Measurements from ENCODE around the gene TNS2. TPM values are rescaled to one million over a fixed set of nuclear protein-coding genes. Genes with fewer than 3 reads are reported as not detected.

TNS2 gene
- total RNA-seq, 1 donor from 2014 or later = 198 TPM

- DNase-seq (ENCODE audit: low spot score) = no peak
Measured at GRCh38 chr12:53042607-53043454, 7.0 kb upstream of the TNS2 start.

GRCh38 chr12:53044052-53044581 lies 5.7 kb upstream of the TNS2 start:
- peak; percentile 50 for DNase-seq (ENCODE audit: low spot score)

DNA sequence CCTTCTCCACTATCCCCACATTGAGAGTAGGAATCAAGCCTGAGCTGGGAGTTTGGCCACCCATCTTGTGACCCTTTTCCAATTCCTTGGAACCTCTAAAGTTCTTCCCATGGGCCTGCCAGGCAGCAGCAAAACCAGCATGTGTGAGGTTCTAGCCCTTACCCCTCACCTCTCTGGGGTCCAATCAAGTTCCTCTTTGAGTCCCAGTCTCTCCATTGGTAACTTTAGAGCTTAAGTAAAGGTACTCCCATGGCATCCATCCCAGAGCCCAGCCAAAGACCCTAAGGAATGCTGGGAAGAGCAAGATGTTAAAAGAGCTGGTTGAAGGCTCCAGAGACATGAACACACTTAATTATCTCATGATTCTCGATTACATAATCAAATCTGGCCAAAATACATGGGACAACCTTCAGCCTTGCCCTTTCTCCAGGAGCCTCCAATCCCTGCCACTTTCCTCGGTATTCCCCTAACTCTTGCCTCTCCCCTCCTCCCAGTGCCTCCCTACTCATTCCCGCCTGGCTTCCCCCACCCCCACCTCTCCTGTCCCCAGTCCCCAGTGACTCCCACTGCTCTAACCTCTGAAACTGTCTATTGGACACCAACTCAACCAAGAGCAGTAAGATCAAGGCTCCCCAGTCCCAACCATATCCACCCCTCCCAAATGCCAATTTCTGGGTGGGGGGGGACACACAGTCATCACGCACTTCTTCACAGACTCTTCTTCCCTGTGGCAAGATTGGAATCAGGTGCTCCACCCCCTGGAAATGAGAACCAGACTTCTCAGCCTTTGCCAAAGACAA lies 4.8 kb upstream of the TNS2 start:
- DNase-seq (ENCODE audit: low spot score) = no peak

GRCh38 chr12:53045696-53046045 lies 4.2 kb upstream of the TNS2 start:
- DNase-seq (ENCODE audit: low spot score) = peak; percentile 70

- DNase-seq (ENCODE audit: low spot score) = peak; percentile 93
Measured at GRCh38 chr12:53046655-53047220, 3.1 kb upstream of the TNS2 start.

GRCh38 chr12:53047221-53048032 lies 2.4 kb upstream of the TNS2 start:
- peak; percentile 85 for DNase-seq (ENCODE audit: low spot score)

DNA sequence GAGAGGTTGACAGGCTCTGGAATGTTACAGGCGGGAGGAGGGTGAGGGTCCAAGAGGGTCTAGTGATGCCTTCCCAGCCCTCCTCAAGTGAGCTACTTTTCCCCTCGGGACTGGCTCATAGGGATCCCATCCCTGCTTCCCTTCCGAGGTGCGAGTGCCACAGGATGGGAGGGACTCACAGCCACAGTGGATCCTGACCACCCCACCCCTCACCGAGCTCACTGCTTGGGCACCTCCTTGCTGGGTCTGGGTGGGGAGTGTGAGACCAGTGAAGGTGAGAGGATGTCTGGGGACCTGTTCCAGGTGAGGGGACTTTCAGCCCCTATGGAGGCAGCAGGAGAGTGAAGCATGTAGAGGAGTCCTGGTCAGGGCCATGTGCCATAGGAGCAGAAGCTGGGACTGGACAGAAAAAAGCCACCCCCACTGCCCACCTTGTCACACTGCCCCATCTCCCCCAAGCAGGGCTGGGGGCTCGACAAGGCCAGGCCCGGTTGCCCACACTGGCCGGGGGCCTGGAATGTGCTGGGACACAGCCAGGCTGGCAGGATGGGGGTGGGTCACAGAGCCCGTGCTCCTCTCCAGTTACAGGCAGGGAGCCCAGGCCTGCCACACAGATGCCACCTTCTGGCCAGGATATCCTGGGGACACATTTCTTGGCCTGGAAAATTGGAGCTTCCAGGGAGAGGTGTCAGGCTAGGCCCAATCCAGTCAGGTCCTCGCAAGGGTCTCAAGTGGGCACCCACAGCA lies 1.7 kb upstream of the TNS2 start:
- DNase-seq (ENCODE audit: low spot score) = peak; percentile 80

GRCh38 chr12:53048780-53049401 lies 974 bp upstream of the TNS2 start:
- DNase-seq (ENCODE audit: low spot score) = peak; percentile 78

DNA sequence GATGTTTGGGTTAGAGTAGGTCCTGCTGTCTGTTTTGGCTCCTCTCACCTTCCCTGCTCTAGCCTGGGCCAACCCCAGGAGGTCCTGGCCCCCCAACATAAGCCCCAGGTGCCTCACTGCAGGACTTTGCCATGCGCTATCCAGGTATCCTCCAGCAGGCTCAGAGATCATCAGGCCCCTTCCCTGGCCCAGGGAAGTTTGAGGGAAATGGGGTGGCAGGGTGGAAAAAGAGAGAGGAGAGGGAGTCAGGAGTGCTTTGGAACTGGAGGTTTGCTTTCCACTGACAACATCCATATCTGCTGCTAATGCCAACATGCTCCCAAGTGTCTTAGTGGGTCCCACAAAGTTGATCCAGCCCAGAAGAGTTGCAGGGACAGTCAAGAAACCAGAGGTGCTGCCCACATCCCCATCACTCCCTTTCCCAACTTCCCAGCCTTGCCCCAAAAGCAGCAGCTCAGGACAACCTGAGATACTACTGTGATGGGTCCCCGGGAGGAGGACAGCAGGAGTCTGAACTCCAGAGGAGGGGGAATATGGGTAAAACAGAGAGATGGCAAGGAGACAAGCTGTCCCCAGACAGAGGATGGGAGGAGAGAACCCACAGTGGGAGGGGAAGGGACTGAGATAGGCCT lies 677 bp downstream of the TNS2 start:
- peak; percentile 43 for DNase-seq (ENCODE audit: low spot score)

DNA sequence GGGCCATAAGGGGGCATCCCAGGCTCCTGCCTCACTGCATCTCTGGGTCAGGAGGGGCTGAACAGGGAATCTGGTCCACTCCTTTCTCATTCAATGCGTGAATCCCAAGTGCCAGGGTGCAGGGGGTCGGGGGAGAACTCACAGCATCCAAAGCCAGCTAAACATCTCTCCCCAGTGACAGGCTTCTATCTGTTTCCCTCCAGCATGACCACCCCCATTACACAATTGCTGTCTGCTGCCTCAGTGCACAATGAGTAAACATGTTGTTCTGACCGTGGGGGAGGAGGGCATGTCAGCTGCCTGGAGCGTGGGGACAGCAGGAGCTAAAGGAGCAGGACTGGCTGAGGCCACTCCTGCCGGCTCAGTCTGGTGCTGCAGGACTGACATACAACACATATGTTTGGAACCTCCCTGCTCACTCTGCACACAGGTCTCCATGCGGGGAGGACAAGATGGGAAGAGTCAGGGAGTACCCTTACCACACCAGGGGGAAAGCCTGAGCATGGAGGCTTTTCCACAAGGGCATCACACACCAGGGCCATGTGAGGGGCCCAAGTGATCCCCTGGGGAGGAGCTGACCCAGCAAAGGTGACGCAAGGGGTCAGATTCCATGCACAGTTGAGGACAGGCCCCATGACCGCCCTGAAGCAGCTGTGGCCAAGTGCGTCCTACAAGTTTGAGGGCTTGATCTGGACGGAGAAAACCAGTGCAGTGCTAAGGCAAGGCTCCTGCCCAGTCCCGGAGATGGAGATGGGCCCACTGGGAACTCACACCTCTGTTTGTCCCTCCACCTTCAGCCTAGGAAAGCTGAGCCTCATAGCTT lies 1.4 kb downstream of the TNS2 start:
- DNase-seq (ENCODE audit: low spot score) = peak; percentile 75

DNA sequence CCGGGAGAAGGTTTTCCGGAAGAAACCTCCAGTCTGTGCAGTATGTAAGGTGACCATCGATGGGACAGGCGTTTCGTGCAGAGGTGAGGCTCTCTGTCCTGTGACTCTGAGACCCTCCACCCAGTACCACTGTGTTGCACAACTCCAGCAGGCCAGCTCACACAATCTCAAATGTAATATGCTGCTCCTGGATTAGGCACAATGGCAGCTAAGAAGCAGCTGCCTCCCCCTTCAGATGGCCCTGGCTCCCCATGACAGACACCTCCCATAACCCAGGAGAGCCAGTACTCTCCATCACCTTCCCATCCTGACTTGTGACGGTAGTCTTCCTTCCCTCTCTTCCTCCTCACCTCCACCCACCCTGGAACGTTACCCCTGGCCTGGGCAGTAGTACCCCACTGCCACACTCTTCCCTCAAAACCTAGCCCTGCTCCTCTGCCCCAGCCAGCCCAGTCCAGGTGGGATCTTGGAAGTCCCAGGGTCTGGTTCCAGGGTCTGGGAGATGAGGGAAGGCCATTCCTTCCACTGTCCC lies 2.1 kb downstream of the TNS2 start:
- peak; percentile 49 for DNase-seq (ENCODE audit: low spot score)

GRCh38 chr12:53052419-53053217 lies 2.8 kb downstream of the TNS2 start:
- DNase-seq (ENCODE audit: low spot score) = peak; percentile 94

DNA sequence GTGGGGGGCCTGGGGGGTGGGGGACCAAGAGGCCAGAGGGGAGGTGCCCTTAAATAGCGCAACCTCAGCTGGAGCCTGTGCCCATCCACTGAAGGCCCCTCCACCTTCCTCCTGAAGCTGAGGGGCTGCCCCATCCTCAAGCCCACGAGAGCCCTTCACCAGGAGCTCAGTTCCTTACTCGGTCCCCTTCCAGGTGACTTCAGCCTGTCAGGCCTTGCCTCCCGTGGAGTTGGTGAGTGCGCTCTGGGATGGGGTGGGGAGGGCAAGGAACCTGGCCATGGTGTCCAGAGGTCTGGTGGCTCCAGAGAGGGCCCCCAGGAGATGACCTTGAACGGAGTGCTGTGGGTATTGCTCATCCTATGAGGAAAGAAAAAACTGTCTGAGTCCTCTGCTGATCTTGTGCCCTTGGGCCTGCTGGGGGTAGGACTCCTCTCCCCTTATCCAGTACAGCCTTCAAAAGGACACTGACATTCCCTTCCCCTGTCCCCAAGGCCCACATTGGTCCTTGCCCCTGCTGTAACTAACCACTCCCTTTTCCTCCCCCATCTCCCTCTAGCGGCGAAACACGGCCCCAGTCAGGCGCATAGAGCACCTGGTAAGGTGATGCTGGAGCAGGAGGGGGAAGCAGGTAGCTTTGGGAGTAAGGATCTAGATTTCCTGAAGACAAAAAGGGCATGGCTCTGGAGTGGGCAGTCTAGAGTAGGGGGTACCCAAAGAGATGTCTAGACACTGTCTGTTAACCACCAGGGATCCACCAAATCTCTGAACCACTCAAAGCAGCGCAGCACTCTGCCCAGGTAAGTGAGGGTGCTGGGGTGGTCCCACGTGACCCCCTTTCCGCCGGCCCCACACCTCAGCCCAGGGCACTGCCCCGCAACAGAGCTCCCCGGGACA lies 3.6 kb downstream of the TNS2 start:
- DNase-seq (ENCODE audit: low spot score) = peak; percentile 90

GRCh38 chr12:53054112-53054878 lies 4.4 kb downstream of the TNS2 start:
- DNase-seq (ENCODE audit: low spot score) = peak; percentile 97

DNA sequence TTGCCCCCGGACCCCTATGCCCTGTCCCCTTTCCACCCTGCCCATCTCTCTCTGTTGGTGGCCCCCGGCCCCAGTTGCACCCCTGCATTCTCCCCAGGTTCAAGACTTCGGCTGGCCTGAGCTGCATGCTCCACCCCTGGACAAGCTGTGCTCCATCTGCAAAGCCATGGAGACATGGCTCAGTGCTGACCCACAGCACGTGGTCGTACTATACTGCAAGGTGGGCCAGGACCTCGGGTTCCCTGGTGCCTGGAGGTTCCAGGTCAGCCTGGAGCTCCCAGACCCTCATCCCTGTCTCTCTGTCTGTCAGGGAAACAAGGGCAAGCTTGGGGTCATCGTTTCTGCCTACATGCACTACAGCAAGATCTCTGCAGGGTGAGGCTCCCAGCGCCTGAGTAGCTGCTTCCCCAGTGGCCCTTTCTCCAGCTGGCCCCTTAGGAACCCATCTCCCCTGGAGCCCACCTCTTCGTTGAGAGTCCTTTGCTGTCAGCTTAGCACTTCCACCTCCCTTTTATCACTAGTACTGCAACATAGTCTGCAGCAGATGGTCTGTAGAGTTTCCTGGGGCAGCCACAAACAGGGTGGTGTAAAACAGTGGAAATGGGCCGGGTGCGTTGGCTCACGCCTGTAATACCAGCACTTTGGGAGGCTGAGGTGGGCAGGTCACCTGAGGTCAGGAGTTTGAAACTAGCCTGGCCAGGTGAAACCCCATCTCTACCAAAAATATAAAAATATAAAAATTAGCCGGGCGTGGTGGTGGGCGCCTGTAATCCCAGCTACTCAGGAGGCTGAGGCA lies 5.8 kb downstream of the TNS2 start:
- no peak for DNase-seq (ENCODE audit: low spot score)
